ENCODE measurements around the gene C5AR1.
A peak's percentile ranks its signal among the peaks of the same experiment; 100 is the strongest.
"Not testable (repeated sequence)": the region's sequence is repeated elsewhere in the genome, so short reads cannot be mapped to it uniquely, and the experiment has no call there.

The C5AR1 gene

DNA sequence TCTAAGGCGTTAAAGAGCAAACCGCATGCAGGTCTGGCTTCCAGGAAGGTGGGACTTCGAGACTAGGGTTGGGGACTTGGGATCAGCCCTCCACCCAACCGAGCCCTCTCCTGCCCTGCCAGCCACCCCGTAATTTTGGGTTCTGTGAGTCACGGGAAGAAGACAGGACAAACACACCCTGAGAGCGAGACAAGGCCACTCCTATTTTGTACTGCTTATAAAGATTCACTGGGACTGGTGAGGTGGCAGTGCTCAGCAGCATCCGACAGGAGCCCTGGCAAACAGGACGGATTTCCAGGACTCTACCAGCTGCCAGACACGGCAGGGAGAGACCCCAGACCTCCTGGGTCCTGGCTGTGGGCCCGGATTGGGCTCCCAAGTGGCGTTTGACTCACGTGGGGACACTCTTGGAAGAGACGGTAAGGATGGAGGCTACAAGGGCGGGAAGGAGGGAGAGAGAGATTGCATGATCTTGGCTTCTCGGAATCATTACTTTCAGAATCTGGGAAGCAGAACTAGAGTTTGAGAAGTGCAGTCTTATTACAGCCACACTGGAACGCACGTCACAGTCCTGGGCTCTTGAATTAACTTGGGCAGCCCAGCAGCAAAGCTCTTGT, 22.4 kb downstream of the C5AR1 start, which contains the start of gene C5AR2:
Gene C5AR2, plus strand, starts transcription at position 245 of the 617 bp plus-strand sequence. CDS start 8,625 bp downstream, outside the sequence.
- DNase-seq (ENCODE audit: low read depth) = no peak

DNA sequence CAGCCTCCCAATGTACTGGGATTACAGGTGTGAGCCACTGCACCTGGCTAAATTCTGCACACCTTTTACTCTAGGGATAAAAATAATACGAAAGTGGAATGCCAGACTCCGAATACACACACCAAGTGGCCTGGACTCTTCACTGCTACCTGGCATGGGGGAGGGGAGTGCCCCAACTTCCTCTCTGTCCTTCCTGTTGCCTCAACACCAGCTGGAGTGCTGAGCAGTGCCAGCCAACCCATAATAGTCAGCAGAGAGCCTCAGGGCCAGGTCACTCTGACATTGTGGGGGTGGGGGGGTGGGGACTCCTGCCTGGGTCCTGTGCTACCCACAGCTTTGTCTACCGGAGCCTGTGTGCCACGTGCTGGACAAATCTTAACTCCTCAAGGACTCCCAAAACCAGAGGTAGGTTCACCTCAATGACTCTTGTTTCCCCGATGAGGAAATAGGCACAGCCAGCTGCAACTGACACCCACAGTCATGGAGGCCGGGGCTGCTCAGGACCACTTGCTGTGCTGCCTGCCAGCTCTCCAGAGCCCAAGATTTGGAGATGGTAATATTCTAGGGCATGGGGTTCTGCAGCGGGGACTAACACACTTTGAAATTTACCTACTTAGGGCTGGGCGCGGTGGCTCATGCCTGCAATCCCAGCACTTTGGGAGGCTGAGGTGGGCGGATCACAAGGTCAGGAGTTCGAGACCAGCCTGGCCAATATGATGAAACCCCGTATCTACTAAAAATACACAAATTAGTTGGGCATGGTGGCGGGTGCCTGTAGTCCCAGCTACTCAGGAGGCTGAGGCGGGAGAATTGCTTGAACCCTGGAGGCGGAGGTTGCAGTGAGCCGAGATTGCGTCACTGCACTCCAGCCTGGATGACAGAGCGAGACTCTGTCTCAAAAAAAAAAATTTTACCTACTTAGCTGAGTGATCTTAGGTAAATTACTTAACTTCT, 27.4 kb downstream of the C5AR1 start:
- not testable (repeated sequence) for DNase-seq (ENCODE audit: low read depth)

DNA sequence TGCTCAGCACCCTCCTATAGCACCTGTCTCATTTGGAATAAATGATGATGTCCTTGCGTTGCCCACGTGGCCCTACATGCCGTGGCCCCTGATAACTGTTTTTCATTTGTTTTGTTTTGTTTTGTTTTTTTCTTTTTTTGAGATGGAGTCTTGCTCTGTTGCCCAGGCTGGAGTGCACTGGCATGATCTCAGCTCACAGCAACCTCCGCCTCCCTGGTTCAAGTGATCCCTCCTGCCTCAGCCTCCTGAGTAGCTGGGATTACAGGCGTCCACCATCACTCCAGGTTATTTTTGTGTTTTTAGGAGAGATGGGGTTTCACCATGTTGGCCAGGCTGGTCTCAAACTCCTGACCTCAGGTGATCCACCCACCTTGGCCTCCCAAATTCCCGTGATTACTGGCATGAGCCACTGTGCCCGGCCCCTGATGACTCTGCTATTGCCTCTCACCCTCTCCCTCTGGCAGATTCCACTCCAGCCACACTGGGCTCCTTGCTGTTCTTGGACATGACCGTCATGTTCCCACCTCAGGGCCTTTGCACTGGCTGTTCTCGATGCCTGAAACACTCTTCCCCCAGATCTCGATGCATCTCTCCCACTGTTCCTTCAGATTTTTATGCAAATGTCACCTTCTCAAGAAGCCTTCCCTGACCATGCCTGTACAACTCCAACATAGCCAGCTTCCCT, 29.7 kb downstream of the C5AR1 start:
- DNase-seq (ENCODE audit: low read depth) = no peak

DNA sequence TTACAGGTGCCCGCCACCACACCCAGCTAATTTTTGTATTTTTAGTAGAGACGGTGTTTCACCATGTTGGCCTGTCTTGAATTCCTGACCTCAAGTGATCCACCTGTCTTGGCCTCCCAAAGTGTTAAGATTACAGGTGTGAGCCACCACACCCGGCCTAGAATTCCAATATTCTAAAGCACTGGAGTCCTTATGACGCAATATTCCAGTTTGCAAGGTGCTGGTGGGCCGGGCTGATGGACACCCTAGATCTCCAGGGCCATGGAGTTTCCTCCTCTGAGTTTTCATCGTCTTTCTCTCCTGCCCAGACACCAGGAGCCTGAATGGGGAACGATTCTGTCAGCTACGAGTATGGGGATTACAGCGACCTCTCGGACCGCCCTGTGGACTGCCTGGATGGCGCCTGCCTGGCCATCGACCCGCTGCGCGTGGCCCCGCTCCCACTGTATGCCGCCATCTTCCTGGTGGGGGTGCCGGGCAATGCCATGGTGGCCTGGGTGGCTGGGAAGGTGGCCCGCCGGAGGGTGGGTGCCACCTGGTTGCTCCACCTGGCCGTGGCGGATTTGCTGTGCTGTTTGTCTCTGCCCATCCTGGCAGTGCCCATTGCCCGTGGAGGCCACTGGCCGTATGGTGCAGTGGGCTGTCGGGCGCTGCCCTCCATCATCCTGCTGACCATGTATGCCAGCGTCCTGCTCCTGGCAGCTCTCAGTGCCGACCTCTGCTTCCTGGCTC, 31.0 kb downstream of the C5AR1 start:
- DNase-seq (ENCODE audit: low read depth) = no peak

DNA sequence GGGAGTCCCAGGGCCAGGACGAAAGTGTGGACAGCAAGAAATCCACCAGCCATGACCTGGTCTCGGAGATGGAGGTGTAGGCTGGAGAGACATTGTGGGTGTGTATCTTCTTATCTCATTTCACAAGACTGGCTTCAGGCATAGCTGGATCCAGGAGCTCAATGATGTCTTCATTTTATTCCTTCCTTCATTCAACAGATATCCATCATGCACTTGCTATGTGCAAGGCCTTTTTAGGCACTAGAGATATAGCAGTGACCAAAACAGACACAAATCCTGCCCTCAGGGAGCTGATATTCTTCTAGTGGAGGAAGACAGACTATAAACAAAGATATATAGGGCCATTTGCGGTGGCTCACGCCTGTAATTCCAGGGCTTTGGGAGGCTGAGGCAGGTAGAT, 32.1 kb downstream of the C5AR1 start:
- DNase-seq (ENCODE audit: low read depth) = no peak

DNA sequence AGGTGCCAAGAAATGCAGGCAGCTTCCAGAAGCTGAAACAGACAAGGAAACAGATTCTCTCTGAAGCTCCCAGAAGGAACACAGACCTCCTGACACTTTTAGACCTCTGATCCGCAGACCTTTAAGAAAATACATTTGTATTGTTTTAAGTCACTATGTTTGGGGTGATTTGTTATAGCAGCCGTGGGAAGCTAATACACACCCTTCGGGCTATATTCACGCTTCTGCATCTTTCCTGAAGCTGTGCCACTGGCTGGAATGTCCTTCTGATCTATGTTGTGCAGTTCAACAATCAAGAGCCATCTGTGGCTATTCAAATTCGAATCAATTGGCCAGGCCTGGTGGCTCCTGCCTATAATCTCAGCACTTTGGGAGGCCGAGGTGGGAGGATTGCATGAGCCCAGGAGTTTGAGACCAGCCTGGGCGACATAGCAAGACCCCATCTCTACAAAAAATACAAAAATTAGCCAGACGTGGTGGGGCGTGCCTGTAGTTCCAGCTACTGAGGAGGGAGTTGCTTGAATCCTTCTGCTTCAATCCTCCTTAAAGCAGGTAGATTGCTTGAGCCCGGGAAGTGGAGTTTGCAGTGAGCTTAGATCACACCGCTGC, 33.6 kb downstream of the C5AR1 start:
- DNase-seq (ENCODE audit: low read depth) = no peak

DNA sequence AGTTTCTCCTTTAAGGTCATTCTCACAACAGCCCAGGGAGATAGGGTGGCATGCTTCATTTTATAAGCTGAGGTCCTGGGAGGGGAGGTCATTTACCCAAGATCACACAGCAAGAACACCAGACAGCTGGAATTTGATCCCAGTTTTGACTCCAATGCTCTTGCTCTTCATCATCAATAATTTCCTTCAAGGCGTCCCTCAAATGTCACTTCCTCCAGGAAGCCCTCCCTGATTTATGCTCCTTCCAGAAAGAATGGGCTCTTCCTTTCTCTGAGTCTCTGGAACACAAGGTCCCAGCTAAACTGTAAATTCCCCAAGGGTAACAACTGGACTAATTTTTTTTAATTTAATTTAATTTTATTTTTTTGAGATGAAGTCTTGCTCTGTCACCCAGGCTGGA, 34.8 kb downstream of the C5AR1 start:
- no peak for DNase-seq (ENCODE audit: low read depth)

DNA sequence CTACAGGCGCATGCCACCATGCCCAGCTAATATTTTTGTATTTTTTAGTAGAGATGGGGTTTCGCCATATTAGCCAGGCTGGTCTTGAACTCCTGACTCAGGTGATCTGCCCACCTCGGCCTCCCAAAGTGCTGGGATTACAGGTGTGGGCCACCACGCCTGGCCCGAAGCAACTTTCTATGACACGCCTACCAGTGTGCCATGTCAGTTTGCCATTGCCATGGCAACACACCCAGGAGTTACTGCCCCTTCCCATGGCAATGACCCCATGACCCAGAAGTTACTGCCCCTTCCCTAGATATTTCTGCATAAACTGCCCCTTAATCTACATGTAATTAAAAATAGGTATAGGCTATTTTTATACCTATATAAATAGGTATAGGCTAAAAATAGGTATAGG, 36.4 kb downstream of the C5AR1 start:
- not testable (repeated sequence) for DNase-seq (ENCODE audit: low read depth)

DNA sequence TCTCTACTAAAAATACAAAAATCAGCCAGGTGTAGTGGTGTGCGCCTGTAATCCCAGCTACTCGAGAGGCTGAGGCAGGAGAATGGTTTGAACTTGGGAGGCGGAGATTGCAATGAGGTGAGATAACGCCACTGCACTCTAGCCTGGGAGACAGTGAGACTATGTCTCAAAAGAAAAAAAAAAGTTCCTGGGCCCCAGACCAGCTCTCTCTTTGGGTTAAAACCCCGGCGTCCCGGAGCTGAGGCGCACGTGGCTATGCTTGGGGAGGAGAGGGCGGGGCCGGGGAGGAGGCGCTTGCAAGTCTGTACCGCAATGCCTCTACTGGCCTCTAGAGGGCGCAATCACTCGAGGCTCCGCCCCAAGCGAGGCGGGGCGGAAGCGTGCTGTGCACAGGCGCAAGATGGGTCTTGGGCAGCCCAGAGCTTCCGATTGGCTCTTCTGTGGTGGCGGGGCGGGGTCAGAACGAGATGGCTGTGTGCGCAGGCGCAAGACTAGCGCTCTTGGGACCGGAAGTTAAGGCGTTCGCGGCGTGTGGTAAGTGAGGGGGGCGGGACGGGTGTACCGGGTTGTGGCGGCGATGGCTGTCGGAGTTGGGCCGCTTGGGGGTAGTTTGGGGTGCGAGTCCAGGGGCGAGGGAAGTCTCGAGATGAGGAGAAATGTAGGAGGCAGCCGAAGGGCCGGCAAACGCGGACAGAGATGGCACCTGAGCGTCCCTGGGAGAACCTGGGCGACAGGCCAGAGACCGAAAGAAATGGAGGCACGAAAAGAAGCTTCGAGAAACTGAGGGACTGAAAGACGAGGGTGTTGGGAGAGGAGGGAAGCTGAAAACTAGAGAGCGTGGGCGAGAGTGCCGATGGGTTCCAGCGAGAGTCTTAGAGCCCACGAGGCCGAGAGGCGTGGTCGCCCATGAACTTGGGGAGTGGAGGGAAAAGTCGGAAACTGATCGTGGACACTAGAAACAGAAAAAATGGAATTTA, 39.4 kb downstream of the C5AR1 start, which contains the start of gene DHX34:
Gene DHX34, plus strand, starts transcription at position 497 of the 977 bp plus-strand sequence. CDS start 3,716 bp downstream, outside the sequence.
- DNase-seq (ENCODE audit: low read depth) = peak; percentile 99

DNA sequence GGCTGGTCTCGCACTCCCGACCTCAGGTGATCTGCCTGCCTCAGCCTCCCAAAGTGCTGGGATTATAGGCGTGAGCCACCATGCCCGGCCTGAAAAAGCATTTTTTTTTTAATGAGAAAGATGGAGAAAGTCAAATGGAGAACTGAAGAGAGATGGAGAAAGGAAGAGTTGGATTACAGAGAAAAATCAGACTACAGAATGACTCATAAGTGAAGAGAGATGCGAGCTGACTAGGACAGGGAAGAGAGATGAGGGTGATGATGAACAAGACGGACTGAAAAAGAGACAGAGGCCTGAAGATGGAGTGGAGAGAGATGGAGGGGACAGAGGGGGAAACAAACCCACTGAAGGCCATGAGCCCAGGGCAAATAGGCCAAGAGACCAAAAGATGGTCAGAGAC, 41.0 kb downstream of the C5AR1 start:
- no peak for DNase-seq (ENCODE audit: low read depth)

DNA sequence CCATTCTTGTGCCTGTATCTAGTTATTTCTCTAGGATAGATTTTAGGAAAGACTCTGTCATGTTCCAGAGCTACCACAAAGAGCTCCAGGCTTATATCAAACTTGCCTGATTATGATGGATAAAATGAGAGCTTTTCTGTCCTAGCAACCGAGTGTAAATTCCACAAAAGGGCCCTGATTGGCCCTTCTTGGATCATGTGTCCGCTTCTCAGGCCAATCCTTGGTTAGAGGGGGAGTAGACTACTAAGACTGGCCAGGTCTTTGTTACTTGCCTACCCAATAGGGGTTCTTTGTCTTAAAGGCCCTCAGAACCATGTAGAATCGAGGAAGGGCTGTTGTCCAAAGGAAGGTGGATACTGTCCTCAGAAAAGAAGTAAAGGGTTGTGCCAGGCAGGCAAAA, 41.9 kb downstream of the C5AR1 start:
- no peak for DNase-seq (ENCODE audit: low read depth)

DNA sequence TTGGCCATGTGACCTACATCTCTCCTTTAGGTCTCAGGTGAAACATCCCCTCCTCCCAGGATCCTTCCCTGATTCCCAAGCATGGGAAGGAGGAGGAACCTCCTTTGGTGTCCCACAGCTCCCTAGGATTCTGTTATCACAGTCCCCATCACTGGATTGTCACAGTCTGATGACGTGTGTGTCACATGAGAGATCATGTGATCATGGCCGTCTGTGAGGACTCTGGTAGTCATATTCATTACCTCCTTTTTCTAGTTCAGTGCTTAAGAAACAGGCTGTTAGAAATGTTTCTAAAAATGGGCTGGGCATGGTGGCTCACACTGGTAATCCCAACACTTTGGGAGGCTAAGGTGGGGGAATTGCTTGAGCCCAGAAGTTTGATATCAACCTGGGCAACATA, 42.4 kb downstream of the C5AR1 start:
- DNase-seq (ENCODE audit: low read depth) = no peak

DNA sequence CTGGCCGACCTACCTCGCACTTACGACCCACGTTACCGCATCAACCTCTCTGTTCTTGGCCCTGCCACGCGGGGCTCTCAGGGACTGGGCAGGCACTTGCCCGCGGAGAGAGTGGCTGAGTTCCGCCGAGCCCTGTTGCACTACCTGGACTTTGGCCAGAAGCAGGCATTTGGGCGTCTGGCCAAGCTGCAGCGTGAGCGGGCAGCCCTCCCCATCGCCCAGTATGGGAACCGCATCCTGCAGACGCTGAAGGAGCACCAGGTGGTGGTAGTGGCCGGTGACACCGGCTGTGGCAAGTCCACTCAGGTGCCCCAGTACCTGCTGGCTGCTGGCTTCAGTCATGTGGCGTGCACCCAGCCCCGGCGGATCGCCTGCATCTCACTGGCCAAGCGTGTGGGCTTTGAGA, 43.6 kb downstream of the C5AR1 start:
- no peak for DNase-seq (ENCODE audit: low read depth)

DNA sequence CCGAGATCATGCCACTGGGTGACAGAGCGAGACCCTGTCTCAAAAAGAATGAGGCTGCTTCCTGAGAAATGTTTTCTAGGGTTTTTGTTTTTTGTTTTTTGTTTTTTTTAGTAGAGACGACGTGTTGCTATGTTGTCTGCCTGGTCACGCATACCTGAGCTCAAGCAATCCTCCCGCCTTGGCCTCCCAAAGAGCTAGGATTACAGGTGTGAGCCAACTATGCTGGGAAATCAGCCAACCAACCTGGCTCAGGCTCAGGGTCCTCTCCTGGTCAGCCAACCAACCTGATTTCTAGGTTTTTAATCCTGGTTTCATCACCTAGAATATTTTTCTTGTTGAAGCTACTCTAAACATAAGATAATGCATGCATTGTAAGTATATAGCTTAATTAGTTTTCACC, 47.2 kb downstream of the C5AR1 start:
- DNase-seq (ENCODE audit: low read depth) = no peak

DNA sequence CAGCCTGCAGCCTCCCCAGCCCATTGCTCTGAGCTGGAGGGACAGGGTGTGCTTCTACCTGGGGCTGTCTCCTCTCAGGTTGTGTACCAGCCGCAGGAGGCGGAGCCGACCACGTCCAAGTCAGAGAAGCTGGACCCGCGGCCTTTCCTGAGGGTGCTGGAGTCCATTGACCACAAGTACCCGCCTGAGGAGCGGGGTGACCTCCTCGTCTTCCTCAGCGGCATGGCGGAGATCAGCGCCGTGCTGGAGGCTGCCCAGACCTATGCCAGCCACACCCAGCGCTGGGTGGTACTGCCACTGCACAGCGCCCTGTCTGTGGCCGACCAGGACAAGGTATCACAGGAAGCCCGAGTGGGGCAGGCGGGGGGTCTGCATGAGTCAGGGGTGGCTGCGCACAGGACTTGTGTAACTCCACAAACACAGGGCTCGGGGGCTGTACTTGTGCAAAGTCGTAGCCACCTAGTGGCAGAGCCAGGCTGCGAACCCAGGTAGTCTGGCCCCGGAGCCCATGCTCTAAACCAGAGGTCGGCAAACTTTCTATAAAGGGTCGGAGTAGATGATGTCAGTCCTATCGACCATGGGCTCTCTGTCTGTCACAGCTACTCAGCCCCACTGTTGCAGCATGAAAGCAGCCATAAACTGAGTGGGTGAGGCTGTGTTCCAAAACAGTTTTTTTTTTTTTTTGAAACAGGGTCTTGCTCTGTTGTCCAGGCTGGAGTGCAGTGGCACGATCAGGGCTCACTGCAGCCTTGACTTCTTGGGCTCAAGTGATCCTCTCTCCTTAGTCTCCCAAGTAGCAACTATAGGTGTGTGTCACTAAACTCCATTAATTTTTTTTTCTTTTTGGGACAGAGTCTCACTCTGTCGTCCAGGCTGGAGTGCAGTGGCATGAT, 48.4 kb downstream of the C5AR1 start:
- DNase-seq (ENCODE audit: low read depth) = no peak

DNA sequence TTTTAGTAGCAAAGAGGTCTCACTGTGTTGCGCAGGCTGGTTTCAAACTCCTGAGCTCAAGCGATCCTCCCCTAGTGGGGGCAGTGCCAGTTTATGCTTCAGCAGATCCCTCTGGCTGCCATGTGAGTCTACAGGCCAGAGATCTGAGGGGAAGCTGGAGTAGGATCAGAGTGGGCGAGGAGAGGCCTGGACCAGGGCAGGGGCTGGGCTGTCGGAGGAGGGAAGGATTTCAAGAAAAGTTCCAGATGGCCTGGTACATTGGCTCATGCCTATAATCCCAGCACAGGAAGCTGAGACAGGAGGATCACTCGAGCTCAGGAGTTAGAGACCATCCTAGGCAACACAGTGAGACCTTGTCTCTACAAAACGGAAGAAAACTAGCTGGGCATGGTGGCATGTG, 49.3 kb downstream of the C5AR1 start:
- DNase-seq (ENCODE audit: low read depth) = no peak

DNA sequence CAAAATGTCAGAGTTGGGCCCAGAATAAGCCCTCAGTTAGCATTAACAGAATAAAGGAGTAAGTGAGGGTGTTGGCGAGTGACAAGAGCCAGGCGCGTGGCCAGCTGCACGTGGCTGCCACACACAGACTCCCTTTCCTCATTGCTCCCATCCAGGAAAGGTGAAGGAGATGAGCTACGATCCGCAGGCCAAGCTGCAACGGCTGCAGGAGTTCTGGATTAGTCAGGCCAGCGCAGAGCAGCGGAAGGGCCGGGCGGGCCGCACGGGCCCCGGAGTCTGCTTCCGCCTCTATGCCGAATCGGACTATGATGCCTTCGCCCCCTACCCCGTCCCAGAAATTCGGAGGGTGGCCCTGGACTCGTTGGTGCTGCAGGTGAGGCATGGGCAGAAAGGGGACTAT, 52.7 kb downstream of the C5AR1 start:
- DNase-seq (ENCODE audit: low read depth) = no peak

DNA sequence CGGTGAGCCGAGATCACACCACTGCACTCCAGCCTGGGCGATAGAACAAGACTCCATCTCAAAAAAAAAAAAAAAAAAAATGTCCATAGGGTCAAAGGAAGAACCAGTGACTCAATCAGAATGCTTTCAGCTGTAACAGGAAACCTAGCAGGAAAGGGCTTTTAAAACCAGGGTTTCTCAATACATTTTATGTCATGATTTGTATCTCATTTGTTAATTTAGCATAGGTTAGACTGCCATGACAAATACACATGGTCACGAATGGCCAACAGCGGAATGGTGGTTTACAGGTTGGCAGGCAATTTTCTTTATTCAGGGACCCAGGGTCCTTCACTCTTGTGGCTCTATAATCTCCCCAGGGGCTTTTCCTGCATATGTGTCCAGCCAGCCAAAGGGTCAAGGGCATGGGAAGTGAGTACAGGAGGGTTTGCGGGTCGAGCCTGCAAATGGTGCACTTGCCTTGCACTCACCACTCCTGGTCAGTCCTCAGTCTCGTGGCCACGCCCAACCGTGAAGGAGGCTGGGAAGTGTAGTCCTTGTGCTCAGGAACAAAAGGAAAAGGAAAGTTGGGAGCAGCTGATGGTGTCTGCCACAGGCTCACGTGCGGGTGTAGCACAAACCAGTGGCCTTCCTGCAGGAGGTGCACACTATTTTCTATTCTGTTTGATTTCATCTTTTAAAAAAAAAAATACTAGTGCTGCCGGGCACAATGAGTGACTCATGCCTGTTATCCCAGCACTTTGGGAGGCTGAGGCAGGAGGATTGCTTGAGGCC, 54.3 kb downstream of the C5AR1 start:
- no peak for DNase-seq (ENCODE audit: low read depth)
